Stimulated activated CD4-positive, alpha-beta T cell treated with anti-CD3 and anti-CD28 coated beads, TNF-alpha, amount 100 ng/mL, for 1 hour (primary cell): ENCODE data around the gene TM4SF4.

Experiments
- DNase-seq, 3 donors: peaks; one replicate each; pipeline ENCODE4 v3.0.0-alpha.2; 2020; ENCODE audit warnings: low read depth in 3 of 3, low spot score in 1 of 3

The TM4SF4 gene

GRCh38 chr3:149481056-149481455 lies 6.6 kb downstream of the TM4SF4 start:
- DNase-seq, result no peak

DNA sequence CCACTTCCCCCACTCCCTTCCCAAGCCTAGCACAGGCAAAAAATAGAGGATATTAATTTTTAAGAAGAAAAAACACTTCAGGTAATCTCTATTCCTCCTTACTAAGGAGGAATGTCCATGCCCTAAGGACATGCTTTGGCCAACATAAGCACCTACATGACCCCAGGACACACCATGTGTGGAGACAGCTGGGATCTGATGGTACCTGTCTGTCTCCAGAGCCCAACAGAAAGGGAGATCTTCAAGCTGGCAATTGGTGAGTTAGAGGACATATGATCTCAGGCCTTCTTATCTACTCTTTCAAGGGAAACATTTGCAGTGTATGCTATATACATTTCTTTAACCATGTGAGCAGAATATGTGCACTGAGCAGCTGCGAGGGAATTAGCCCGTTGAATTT lies 7.0 kb downstream of the TM4SF4 start:
- DNase-seq, result no peak

- no peak for DNase-seq
Observed at GRCh38 chr3:149486726-149487125, 12.2 kb downstream of the TM4SF4 start.

- DNase-seq, result no peak
Observed at GRCh38 chr3:149487598-149488197, 13.2 kb downstream of the TM4SF4 start.

GRCh38 chr3:149489060-149489690 lies 14.7 kb downstream of the TM4SF4 start:
- no peak for DNase-seq

DNA sequence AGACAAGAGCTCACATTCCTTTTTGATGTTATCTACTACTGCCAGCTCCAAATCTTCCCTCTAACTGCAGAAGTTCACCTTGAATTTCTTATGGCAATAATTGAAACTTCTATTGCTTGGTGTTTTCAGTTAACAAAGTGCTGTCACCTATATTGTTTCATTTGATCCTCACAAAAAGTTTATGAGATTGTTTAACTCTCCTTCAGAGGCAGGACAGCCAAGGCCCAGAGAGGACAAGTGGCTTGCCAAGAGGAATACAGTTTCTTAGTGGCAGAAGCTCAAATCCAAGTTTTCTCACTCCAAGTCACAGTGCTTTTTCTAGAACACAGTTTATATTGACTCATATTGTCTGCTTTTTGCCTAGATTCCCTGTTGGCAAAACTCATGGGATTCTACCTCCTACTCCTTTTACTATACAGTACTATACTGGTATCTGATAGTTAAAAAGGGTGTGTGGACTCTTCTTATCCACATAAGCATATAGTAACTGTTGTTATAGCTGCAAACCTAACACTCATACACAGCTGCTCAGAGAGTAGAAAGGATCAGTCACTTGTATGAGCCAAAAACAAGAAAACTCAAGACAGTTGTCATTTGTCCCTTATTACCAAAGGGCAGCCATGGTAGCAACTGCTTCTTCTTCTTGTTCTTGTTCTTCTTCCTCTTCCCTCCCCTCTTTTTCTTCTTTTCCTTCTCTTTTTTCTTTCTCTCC lies 15.9 kb downstream of the TM4SF4 start:
- no peak for DNase-seq

- no peak for DNase-seq
Observed at GRCh38 chr3:149493315-149494021, 19.0 kb downstream of the TM4SF4 start.

GRCh38 chr3:149494022-149494758 lies 19.7 kb downstream of the TM4SF4 start:
- no peak for DNase-seq

DNA sequence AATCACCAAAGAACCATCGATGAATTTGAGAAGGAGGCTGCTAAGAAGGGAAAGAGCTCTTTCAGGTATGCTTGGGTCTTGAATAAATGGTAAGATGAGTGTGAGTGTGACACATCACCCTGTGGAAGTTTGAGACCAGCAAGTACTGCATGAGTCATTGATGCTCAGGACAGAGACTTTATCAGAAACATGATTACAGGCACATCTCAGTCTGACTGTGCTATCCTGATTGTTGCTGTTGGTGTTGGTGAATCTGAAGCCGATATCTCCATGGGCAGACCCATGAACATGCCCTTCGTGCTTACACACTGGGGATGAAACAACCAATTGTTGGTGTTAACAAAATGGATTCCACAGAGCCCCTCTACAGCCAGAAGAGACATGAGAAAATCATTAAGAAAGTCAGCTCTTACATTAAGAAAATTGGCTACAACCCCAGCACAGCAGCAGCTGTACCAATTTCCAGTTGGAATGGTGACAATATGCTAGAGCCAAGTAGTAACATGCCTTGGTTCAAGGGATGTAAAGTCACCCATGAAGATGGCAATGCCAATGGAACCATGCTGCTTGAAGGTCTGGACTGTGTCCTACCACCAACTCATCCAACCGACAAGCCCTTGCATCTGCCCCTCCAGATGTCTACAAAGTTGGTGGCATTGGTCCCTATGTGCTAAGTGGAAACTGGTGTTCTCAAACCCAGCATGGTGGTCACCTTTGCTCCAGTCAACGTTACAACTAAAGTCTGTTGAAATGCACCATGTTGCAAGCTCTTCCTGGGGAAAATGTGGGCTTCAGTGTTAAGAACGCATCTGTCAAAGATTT lies 20.5 kb downstream of the TM4SF4 start:
- no peak for DNase-seq

- no peak for DNase-seq
Observed at GRCh38 chr3:149495581-149496125, 21.2 kb downstream of the TM4SF4 start.

DNA sequence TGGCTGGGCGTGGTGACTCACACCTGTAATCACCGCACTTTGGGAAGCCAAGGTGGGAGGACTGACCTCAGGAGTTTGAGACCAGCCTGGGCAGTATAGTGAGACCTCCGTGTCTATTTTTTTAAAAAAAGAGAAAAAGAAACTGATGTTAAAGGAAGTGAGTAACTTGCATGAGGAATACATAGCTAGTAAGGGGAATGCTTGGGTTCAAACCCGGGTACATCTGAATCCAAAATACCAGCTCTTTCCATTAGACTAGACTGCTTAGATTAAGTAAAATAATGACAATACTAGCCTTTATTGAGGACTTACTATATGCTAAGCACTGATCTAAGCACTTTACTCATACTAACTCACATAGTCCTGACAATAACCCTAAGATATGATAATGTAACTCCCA lies 22.4 kb downstream of the TM4SF4 start:
- no peak for DNase-seq

DNA sequence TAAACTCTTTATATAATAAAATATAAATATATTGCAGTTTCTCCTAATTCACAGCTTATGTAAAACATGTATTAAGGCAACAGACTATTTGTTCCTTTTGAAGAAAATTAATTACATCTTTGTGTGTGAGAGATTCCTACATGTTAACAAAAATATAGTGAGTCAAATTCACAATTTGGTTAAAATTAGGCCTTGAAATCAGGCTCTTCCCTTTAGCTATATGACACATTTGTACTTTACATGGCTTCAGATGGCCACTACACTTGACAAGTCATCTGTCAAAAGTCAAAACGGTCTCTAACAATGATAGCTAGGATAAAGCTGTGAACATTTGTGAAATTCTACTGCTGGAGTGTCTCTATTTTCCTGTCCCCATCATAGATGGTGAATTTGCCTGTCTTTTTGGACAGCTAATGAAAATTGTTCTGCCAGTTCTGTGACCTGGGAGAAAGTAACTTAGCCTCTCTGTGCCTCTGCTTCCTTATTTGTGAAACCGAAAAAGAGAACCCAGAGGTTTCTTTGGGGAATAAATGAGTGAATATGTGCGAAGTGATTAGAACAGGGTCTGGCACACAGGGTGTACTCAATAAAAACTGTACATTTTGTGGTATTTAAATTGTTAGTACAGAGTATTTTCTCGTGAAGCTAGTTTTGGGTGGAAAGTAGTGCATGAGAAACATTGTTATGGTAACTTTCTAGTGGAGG lies 23.6 kb downstream of the TM4SF4 start:
- DNase-seq, result no peak

DNA sequence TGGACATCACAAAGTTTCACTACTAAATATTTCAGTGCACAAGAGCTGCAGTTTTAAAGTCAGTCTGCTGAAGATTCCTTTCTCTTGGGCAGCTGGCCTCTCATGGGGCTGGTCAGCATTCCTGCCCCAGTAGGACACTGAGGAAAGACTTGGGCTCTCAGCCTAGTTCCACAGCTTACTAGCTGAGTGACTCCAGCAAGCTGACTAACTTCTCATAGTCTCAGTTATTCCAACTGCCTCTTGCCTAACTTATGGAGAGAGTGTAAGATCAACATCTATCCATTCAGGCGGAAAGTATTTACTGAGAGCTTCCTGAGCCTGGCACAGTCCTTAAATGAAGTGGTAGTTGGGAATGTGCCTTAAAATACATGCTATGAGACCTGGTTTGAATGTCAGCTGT lies 27.0 kb downstream of the TM4SF4 start:
- DNase-seq, result no peak

GRCh38 chr3:149502438-149502837 lies 27.9 kb downstream of the TM4SF4 start:
- no peak for DNase-seq

DNA sequence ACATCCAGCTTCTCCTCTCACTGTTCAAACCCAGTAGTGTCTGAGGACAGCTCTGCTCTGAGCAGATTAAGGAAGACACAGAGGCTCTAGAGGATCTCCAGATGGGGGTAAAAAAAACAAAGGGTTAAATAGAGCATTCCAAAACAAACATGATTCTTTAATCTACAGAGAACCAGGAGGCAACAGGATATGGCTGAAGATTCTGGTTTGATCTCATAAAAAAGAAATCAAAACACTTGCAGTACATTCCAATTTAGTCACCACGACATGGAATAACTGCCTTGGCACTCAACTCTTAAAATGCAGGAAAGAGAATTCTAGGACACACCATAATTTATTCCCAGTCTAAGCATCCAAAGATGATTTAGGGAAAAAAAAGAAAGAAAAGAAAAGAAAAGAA lies 32.0 kb downstream of the TM4SF4 start:
- no peak for DNase-seq

DNA sequence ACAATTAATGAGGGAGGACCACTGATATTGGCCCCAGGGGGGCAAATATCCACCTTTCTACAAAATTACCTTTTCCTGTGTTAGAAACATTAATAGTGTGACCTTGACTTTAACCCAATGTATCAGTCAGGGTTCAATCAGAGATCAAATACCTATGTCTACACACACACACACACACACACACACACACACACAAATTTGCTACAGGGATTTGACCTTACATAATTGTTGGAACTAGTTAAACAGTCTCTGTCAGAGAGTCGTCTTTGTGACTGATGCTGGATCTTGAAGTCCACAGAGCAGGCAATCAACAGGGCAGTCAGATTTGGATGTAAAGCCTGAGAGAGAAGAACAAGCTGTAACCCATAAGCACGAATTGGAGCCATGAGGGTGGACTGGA lies 32.5 kb downstream of the TM4SF4 start:
- no peak for DNase-seq

GRCh38 chr3:149507491-149508324 lies 33.2 kb downstream of the TM4SF4 start:
- no peak for DNase-seq

- DNase-seq, result no peak
Observed at GRCh38 chr3:149509526-149509925, 35.0 kb downstream of the TM4SF4 start.

DNA sequence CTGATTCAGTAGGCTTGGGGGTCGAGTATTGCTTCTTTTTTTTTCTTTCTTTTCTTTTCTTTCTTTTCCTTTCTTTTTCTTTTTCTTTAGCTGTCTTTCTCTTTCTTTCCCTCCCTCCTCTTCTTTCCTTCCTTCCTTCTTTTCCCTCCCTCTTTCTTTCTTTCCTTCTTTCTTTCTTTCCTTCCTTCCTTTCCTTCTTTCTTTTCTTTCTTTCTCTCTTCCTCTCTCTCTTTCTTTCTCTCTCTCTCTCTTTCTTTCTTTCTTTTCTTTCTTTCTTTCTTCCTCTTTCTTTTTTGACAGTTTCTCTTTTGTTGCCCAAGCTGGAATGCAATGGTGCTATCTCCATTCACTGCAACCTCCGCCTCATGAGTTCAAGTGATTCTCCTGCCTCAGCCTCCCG lies 36.0 kb downstream of the TM4SF4 start:
- DNase-seq, result no peak
